Embryonic facial prominence (tissue), 1 donor: ENCODE results near the gene D2HGDH.
"Not testable (repeated sequence)": the region's sequence is repeated elsewhere in the genome, so short reads cannot be mapped to it uniquely, and the experiment has no call there.

Source experiments
- DNase-seq: peaks from one replicate; pipeline ENCODE4 v3.0.0-alpha.2; 2016; ENCODE audit errors: extremely low spot score

D2HGDH gene

GRCh38 chr2:241793385-241793784 is 59.0 kb downstream of the D2HGDH start:
- DNase-seq: no peak

- DNase-seq: no peak
Observed at GRCh38 chr2:241794250-241794823, 59.9 kb downstream of the D2HGDH start.

DNA sequence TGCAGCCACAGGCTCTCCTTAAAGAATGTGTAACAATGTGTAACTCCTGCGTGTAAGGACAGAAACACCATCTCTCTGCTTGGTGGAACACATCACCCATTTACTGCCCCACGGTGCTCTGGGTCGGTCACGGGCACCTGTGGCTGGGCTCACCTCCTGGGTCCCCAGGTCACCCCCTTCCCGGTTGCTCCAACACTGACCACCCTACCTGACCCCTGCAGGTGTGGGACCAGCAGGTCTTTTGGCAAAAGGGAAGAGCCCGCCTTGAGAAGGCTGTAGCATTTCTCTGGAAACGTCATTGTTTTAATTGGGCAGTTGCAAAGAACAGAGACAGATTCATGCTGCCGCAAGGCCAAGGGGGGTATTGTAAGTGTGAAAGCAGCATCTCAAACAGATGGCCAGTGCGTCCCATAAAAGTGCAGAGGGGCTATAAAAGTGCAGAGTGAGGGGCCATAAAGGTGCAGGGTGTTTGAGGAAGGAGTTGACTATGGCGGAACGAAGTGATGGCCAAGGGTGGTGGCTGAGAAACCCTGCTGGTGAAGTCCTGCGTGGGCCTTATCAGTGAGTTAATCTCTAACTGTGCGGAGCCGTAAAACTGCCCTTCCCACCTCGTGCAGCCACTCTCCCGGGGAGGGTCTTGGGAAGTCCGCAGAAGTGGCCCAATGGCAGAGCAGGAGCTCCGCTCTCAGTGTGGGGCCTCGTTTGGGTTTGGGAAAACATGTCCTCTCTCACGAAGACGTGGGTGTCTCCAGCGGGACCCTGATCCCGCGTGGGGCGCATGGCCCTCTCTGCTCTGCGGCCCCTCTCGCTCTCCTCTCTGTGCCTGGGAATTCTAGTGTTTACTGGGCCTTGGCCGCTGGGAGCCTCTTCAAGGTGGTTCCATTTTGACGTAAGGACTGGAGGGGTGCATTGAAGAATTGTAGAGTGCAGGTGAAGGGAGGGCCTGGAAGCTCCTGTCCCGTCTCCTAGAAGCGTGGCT is 60.9 kb downstream of the D2HGDH start:
- no peak for DNase-seq

- DNase-seq: no peak
Observed at GRCh38 chr2:241796209-241796608, 61.8 kb downstream of the D2HGDH start.

DNA sequence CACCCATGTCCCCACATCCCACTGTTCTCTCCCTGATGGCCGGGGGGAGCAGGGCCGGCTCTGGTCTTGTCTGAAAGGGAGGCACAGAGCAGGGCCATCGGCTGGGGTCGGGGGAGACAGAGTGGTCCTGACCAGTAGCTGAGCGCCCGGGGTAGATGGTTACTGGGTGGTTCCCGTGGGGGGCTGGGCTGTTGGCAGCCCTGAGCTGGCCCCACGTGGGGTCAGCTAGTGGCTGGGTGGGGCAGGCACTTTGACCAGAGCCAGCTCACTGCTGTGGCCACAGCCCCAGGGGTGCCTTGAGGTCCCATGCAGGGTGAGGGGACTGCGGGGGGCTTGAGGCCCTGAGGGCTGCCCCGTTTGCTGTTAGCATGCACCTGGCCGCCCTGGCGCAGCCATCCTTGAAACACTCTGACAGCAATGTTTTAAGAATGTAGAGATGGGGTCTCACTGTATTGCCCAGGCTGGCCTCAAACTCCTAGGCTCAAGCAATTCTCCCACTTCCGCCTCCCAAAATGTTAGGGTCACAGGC is 62.2 kb downstream of the D2HGDH start:
- no peak for DNase-seq

GRCh38 chr2:241797441-241798080 is 63.1 kb downstream of the D2HGDH start:
- no peak for DNase-seq

DNA sequence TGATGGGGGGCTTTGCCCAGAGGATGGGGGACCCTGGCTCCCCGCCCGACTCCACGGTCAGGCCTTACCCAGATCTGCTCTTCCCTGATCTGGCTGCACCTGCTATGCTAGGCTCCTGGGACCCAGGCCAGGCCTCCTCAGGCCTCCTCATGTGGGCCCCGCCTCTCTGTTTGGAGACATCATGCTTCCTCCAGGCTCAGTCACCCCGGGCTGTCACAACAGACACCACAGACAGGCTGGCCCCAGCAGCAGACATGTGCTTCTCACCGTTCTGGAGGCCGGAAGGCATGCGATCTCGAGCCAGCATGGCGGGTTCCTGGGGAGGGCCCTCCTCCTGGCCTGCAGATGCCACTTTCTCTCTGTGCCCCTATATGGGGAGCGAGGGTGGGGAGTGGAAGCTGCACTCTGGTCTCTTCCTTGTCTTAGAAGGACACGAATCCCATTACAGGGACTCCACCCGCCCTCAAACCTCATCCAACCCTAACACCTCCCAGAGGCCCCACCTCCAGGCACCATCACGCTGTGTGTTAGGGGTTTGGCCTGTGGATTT is 63.7 kb downstream of the D2HGDH start:
- no peak for DNase-seq

GRCh38 chr2:241798631-241799521 is 64.4 kb downstream of the D2HGDH start:
- no peak for DNase-seq

- DNase-seq: no peak
Observed at GRCh38 chr2:241799522-241800197, 65.2 kb downstream of the D2HGDH start.

DNA sequence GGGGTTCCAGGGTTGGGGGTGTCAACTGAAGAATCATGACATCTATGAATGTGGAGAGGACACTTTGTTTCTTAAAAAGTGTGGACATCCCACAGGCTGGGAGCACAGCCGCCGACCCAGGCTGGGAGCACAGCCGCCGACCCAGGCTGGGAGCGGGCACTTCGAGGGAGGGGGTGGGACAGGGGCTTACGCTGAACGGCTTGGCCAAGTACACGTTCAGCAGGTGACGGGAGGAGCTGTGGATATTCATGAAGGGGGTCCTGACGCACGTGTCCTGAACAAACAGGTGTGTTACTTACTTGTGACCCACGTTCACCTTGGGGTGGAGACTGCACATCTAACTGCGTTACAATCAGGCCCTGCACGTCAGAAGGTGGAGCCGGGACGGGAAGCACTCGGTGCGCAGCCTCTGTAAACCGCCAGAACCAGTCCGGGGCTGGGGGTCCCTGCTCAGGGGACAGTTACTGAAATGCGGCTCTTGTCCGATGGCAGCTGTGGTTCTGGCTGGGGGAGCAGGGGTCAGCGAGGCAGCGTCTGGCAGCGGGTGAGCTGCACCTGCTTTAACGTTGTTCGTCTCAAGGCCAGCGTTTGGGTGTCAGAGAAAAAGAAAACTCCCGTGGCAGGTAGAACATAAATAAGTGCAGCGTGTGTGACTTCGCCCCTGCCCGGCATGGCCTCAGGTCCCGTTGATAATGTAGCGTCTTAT is 65.9 kb downstream of the D2HGDH start:
- DNase-seq: not testable (repeated sequence)

DNA sequence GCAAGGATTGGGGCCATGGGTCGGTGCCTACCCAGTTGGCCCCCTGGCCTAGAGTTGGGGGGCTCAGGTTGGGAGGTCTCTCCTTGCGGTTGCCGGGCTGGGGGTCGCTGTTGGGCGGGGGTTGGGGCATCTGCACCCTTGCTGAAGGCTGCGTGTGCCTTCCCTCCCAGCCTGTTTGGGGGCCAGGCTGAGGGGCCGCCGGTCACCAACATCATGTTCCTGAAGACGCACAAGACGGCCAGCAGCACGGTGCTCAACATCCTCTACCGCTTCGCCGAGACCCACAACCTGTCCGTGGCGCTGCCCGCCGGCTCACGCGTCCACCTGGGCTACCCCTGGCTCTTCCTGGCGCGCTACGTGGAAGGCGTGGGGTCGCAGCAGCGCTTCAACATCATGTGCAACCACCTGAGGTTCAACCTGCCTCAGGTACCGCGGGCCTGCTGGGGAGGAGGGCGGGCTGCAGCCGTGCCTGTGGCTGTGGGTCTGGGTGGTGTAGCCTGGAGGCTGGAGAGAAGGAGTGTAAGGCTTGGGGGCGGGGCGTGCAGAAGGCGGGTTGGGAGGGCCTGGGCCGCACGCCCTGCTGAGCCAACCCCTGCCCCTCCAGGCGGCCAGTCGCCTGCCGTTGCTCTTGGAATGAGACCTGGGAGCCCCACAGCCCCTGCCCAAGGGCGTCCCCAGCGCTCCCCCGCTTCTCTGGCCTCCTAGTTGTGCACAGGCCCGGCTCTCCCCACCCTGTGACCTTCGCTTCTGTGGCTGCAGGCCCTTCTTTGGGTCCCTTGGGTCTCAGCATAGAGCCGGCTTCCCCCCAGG is 67.4 kb downstream of the D2HGDH start:
- DNase-seq: no peak

GRCh38 chr2:241802421-241803318 is 68.2 kb downstream of the D2HGDH start:
- no peak for DNase-seq

DNA sequence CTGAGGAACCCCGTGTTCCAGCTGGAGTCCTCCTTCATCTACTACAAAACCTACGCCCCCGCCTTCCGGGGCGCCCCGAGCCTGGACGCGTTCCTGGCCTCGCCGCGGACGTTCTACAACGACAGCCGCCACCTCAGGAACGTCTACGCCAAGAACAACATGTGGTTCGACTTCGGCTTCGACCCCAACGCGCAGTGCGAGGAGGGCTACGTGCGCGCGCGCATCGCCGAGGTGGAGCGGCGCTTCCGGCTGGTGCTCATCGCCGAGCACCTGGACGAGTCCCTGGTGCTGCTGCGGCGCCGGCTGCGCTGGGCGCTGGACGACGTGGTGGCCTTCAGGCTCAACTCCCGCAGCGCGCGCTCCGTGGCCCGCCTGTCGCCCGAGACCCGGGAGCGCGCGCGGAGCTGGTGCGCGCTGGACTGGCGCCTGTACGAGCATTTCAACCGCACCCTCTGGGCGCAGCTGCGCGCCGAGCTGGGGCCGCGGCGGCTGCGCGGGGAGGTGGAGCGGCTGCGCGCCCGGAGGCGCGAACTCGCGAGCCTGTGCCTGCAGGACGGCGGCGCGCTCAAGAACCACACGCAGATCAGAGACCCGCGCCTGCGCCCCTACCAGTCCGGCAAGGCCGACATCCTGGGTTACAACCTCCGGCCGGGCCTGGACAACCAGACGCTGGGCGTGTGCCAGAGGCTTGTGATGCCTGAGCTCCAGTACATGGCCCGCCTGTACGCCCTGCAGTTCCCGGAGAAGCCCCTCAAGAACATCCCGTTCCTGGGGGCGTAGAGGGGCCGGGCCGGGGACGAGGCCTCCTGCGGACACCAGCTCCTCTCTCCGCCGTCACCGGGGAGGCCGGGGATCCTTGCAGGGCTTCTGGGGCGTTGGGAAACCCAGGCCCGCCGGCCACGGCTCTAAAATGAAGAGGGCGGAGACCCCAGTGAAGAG is 69.2 kb downstream of the D2HGDH start:
- DNase-seq: no peak

- DNase-seq: no peak
Observed at GRCh38 chr2:241804326-241805229, 70.1 kb downstream of the D2HGDH start.

DNA sequence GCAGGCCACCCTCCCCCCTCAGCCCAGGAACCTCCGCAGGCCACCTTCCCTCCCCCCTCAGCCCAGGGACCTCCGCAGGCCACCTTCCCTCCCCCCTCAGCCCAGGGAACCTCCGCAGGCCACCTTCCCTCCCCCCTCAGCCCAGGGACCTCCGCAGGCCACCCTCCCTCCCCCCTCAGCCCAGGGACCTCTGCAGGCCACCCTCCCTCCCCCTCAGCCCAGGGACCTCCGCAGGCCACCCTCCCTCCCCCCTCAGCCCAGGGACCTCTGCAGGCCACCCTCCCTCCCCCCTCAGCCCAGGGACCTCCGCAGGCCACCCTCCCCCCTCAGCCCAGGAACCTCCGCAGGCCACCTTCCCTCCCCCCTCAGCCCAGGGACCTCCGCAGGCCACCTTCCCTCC is 71.8 kb downstream of the D2HGDH start:
- not testable (repeated sequence) for DNase-seq
